IMR-90 (cell line): Measurements from ENCODE around the gene TMEM219. TPM values are rescaled to one million over a fixed set of nuclear protein-coding genes. Genes with fewer than 3 reads are reported as not detected.

ENCODE experiments used
- ATAC-seq: fragments of 200-7000 bp; cut with Tn5 transposase; 2 replicates; pipeline ENCODE4 v1.9.1; 2020; ENCODE audit warnings: low read depth, mild to moderate bottlenecking, moderate library complexity
- BruUV-seq: library from RNA; stranded (reverse); fragments of 400-500 nt; replicated peaks from 2 replicates; lab custom pipeline; 2021; lab: Mats Ljungman, UMichigan
- CTCF ChIA-PET: fragments of 300-600 bp; formaldehyde crosslinking; extraction: SDS; loops from one replicate; lab custom pipeline; 2021; ENCODE audit warnings: antibody characterized with exemption; lab: Yijun Ruan, JAX
- POLR2A ChIA-PET: fragments of 300-600 bp; sonication (Branson Sonifier 250); formaldehyde crosslinking; loops from one replicate; lab custom pipeline; 2022; ENCODE audit warnings: antibody characterized with exemption; ENCODE audit not compliant: unreplicated experiment; lab: Charles Lee
- DNase-seq: peaks from one replicate; pipeline ENCODE4 v3.0.0; 2013
- H2AFZ ChIP-seq: replicated peaks from 2 replicates; pipeline ENCODE3; 2013; ENCODE audit warnings: low read length, mild to moderate bottlenecking; ENCODE audit not compliant: poor library complexity
- H2AK5ac ChIP-seq: 2 replicates; pipeline ENCODE4 v1.6.1; 2013; ENCODE audit warnings: low read depth, low read length, inconsistent platforms
- H2AK9ac ChIP-seq: replicated peaks from 2 replicates; pipeline ENCODE3; 2013; ENCODE audit warnings: mild to moderate bottlenecking, low read depth, low read length, moderate library complexity; ENCODE audit not compliant: poor library complexity
- H2BK120ac ChIP-seq: 2 replicates; pipeline ENCODE4 v1.6.1; 2013; ENCODE audit warnings: low read depth, low read length, inconsistent platforms
- H2BK15ac ChIP-seq: 3 replicates; pipeline ENCODE4 v1.6.1; 2013; ENCODE audit warnings: low read depth, low read length, inconsistent platforms
- H2BK20ac ChIP-seq: 2 replicates; pipeline ENCODE4 v1.6.1; 2013; ENCODE audit warnings: low read depth, mild to moderate bottlenecking, inconsistent platforms, low read length, moderate library complexity
- H2BK5ac ChIP-seq: 2 replicates; pipeline ENCODE4 v1.6.1; 2013; ENCODE audit warnings: mild to moderate bottlenecking, low read depth, low read length, inconsistent platforms; ENCODE audit not compliant: poor library complexity, severe bottlenecking
- H3K14ac ChIP-seq: replicated peaks from 2 replicates; pipeline ENCODE4 v1.6.1; 2013; ENCODE audit warnings: low read depth, low read length, inconsistent platforms
- H3K18ac ChIP-seq: 2 replicates; pipeline ENCODE4 v1.6.1; 2013; ENCODE audit warnings: low read depth, low read length, control low read depth
- H3K23ac ChIP-seq: 2 replicates; pipeline ENCODE4 v1.6.1; 2013; ENCODE audit warnings: low read depth, low read length, inconsistent platforms
- H3K27ac ChIP-seq: 2 replicates; pipeline ENCODE4 v1.5.1; 2013; ENCODE audit warnings: mild to moderate bottlenecking, control low read depth, low read length; ENCODE audit not compliant: insufficient read depth
- H3K27me3 ChIP-seq: 2 replicates; pipeline ENCODE4 v1.6.1; 2013; ENCODE audit warnings: low read length; ENCODE audit not compliant: control insufficient read depth, insufficient read depth
- H3K36me3 ChIP-seq: 2 replicates; pipeline ENCODE4 v1.6.1; 2013; ENCODE audit warnings: low read length, mixed read lengths; ENCODE audit not compliant: control insufficient read depth, insufficient read depth
- H3K4ac ChIP-seq: 2 replicates; pipeline ENCODE4 v1.6.1; 2013; ENCODE audit warnings: low read depth, low read length, inconsistent platforms
- H3K4me1 ChIP-seq: 2 replicates; pipeline ENCODE4 v1.6.1; 2013; ENCODE audit warnings: low read length, mixed read lengths; ENCODE audit not compliant: control insufficient read depth, insufficient read depth
- H3K4me2 ChIP-seq: 2 replicates; pipeline ENCODE4 v1.6.1; 2013; ENCODE audit warnings: low read depth, mild to moderate bottlenecking, control low read depth, low read length, moderate library complexity
- H3K4me3 ChIP-seq: 2 replicates; pipeline ENCODE4 v1.5.1; 2013; ENCODE audit warnings: low read depth, mild to moderate bottlenecking, control low read depth, low read length, moderate library complexity; ENCODE audit not compliant: insufficient read depth
- H3K56ac ChIP-seq: 2 replicates; pipeline ENCODE4 v1.6.1; 2013; ENCODE audit warnings: low read length, inconsistent platforms; ENCODE audit not compliant: insufficient read depth; ENCODE audit errors: extremely low read depth
- H3K79me1 ChIP-seq, 2 experiments: 2 replicates each; pipeline ENCODE4 v1.6.1; 2013; ENCODE audit warnings: low read length in 2 of 2, inconsistent platforms in 1 of 2, low read depth in 1 of 2
- H3K9ac ChIP-seq: 2 replicates; pipeline ENCODE4 v1.6.1; 2013; ENCODE audit warnings: low read depth, low read length, control low read depth
- H3K9me1 ChIP-seq: 2 replicates; pipeline ENCODE4 v1.6.1; 2013; ENCODE audit warnings: low read length, inconsistent platforms; ENCODE audit not compliant: insufficient read depth
- H3K9me3 ChIP-seq: 2 replicates; pipeline ENCODE4 v1.6.1; 2013; ENCODE audit warnings: low read length; ENCODE audit not compliant: control insufficient read depth, insufficient read depth
- H4K20me1 ChIP-seq: 2 replicates; pipeline ENCODE4 v1.6.1; 2013; ENCODE audit warnings: low read length, inconsistent platforms; ENCODE audit not compliant: insufficient read depth
- H4K5ac ChIP-seq: 2 replicates; pipeline ENCODE4 v1.6.1; 2013; ENCODE audit warnings: mild to moderate bottlenecking, low read depth, low read length, control low read depth
- H4K8ac ChIP-seq, 2 experiments: 2 replicates each; pipeline ENCODE4 v1.6.1; 2013; ENCODE audit warnings: low read depth in 2 of 2, low read length in 2 of 2, control low read depth in 1 of 2, inconsistent platforms in 1 of 2
- H4K91ac ChIP-seq: 2 replicates; pipeline ENCODE4 v1.6.1; 2013; ENCODE audit warnings: low read depth, low read length, inconsistent platforms; ENCODE audit not compliant: insufficient read depth
- CEBPB ChIP-seq: IDR thresholded peaks from 2 replicates; pipeline ENCODE4 v1.6.1; 2012; ENCODE audit warnings: low read depth, low read length, improper control_type of control experiment
- CHD1 ChIP-seq: IDR thresholded peaks from 2 replicates; pipeline ENCODE4 v1.6.1; 2012; ENCODE audit warnings: low read depth, low read length, improper control_type of control experiment
- FOS ChIP-seq: fragments of 150-350 bp; IDR thresholded peaks from 2 replicates; pipeline ENCODE4 v1.6.1; 2016; ENCODE audit warnings: low read depth, low read length
- WGBS, 2 experiments: methylation state at CpG; one replicate each; pipeline versions ENCODE4 v1.1.5 to v1.1.7; 2013; ENCODE audit warnings: missing lambda C conversion rate in 2 of 2; ENCODE audit not compliant: insufficient read length in 1 of 2; ENCODE audit errors: extremely low coverage in 2 of 2; 5-methylcytosine and 5-hydroxymethylcytosine counted together
- dilution Hi-C: fragments of 300-500 bp; cut with HindIII; formaldehyde crosslinking; loops from one replicate; pipeline ENCODE4 v1.14.3; 2018; ENCODE audit warnings: low sequenced_read_pairs; ENCODE audit not compliant: unreplicated experiment
- in situ Hi-C: fragments of 300-500 bp; cut with MboI; formaldehyde crosslinking; loops from 3 replicates; pipeline ENCODE4 v1.14.3; 2019; ENCODE audit warnings: low sequenced_read_pairs, inconsistent platforms, mixed read lengths
- intact Hi-C: fragments of 100-400 bp; cut with micrococcal nuclease; formaldehyde crosslinking; loops from 2 replicates; pipeline ENCODE4 v1.10.0; 2022
- polyA plus RNA-seq, 3 experiments: library from polyadenylated mRNA; depleted of rRNA; stranded (reverse); fragments of >200 nt; gene quantifications; 2 replicates each; pipeline ENCODE4 v1.2.3, GENCODE V29; 2012; ENCODE audit warnings: low replicate concordance in 1 of 3
- total RNA-seq: library from RNA; depleted of rRNA; stranded (reverse); fragments of >200 nt; gene quantifications from 2 replicates; pipeline ENCODE4 v1.2.3, GENCODE V29; 2012
- TF ChIP-seq, protein P1 (sequence below): fragments of 150-350 bp; IDR thresholded peaks from 2 replicates; pipeline ENCODE4 v1.6.1; 2016; ENCODE audit warnings: low read depth, mild to moderate bottlenecking, low read length, moderate library complexity, borderline replicate concordance

The TMEM219 gene
- total and polyA plus RNA-seq, 2 of the 4 experiments (the other 2 are of a cell fraction), result 47.0 to 95.3 TPM

DNA sequence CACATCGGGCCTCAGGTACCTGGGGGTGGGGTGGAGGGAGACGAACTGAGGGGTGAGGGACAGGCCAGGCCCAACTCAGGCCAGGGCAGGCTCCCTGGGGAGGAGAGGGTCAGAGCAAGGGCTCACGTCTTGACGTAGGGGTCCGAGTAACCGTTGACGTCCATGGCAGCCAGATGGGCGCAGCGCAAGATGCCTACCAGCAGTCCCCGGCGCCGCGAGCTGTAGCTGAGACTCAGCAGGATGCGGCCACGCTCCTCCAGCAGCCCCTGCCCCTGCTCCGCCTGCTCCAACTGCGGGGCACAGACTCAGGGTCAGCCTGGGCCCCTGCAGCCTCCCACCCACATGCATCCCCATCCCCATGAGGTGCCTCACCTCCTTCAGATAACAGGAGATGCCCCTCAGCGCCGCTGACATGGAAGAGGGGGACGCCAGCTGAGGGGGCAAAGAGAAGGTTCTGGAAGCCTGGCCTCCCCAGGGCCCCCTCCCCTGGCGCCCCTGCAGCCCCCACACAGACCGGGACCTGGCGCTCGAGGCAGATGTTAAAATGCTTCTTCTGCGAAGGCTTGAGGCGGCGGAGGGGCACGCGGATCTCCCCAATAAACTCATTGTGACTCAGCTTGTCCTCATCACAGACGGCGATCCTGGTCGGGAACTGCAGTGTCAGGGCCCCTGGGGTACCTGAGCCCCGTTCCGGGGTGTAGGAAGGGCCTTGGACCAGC lies 44.9 kb downstream of the TMEM219 start:
- Histone ChIP-seq H2AK9ac (no peak overlapping the region), H4K91ac (no peak overlapping the region), H4K8ac (no peak overlapping the region), H3K9me3 (no peaks in the 10 kb centered on the region), H2BK120ac (no peak overlapping the region), H3K27me3 (peaks cover 22% of the 10 kb centered on the region), H3K4me1 (no peaks in the 10 kb centered on the region; the same call in 1 of the 2 replicates), H3K9ac (no peak overlapping the region), H3K56ac (no peak overlapping the region), H2AFZ (no peak overlapping the region), H4K5ac (no peak overlapping the region), H3K4me2 (no peak overlapping the region), H3K36me3 (peaks cover 10% of the 10 kb centered on the region; the same call in 1 of the 2 replicates), H4K20me1 (no peaks in the 10 kb centered on the region; the same call in 1 of the 2 replicates), H3K23ac (no peak overlapping the region), H3K4ac (no peak overlapping the region), H3K4me3 (no peak overlapping the region), H3K14ac (no peak overlapping the region), H2BK20ac (no peak overlapping the region), H2BK5ac (no peak overlapping the region), H3K79me1 (peaks cover 0 to 2% of the 10 kb centered on the region in 2 experiments; a peak in 1 of 4 replicates), H2BK15ac (no peak overlapping the region), H3K27ac (no peak overlapping the region), H2AK5ac (no peak overlapping the region), H3K18ac (no peak overlapping the region), H3K9me1 (no peaks in the 10 kb centered on the region)
- CTCF ChIA-PET, result no interaction called here
- no peak for DNase-seq
- no TSS peak for BruUV-seq
- in situ Hi-C loops, result no loop called here
- WGBS, 2 experiments, result 89% methylated on average over 19 of the region's 34 CpGs; no CpG with 5 or more reads in 1 of the 2 experiments
- no peak for ATAC-seq
- intact Hi-C loops, result no loop called here
- TF ChIP-seq CHD1 (no peak), FOS (no peak), CEBPB (no peak)
- TF ChIP-seq, protein P1, sequence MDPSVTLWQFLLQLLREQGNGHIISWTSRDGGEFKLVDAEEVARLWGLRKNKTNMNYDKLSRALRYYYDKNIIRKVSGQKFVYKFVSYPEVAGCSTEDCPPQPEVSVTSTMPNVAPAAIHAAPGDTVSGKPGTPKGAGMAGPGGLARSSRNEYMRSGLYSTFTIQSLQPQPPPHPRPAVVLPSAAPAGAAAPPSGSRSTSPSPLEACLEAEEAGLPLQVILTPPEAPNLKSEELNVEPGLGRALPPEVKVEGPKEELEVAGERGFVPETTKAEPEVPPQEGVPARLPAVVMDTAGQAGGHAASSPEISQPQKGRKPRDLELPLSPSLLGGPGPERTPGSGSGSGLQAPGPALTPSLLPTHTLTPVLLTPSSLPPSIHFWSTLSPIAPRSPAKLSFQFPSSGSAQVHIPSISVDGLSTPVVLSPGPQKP, result no peak
- POLR2A ChIA-PET, result no interaction called here
- dilution Hi-C loops, result no loop called here
